ENCODE results near the gene KCNMA1. TPM values are rescaled to one million over a fixed set of nuclear protein-coding genes. Genes with fewer than 3 reads are reported as not detected.

The KCNMA1 gene
- total and polyA plus RNA-seq, 9 of the 15 experiments (the other 6 are each of a cell fraction or from before 2014, with no cell fraction given) = 0.01 to 0.95 (median 0.15) TPM; not detected in 4

- TF ChIP-seq STAT6 (CRISPR knock-in tag; IDR thresholded peaks at IDR 0.05) (no peak), THRB (CRISPR knock-in tag; conservative IDR thresholded peaks at IDR 0.05) (no peak), MAFG (tag; conservative IDR thresholded peaks at IDR 0.05) (peak; percentile 81), SMAD2 (IDR thresholded peaks at IDR 0.05; ENCODE audit: low read depth, low read length) (no peak), MNT (conservative IDR thresholded peaks at IDR 0.05) (no peak), FOS (IDR thresholded peaks at IDR 0.05; ENCODE audit: extremely low read depth, insufficient read length) (no peak)
These were observed 585.0 kb downstream of the KCNMA1 start (continued) for GRCh38 chr10:77052593-77052992.
